Astrocyte (in vitro differentiated cells and primary cell): ENCODE results near the gene SIVA1. TPM values are rescaled to one million over a fixed set of nuclear protein-coding genes. Genes with fewer than 3 reads are reported as not detected.
A peak's percentile ranks its signal among the peaks of the same experiment; 100 is the strongest.
"Not testable (repeated sequence)": the region's sequence is repeated elsewhere in the genome, so short reads cannot be mapped to it uniquely, and the experiment has no call there.

Source experiments
- DNase-seq: peaks from one replicate; pipeline ENCODE4 v3.0.0-alpha.2; 2010; ENCODE audit warnings: low read depth
- FAIRE-seq: peaks from 2 replicates; lab custom pipeline; 2011; peaks lifted over from hg19 to GRCh38; lab: Jason Lieb, UNC
- H2AFZ ChIP-seq: 2 replicates; pipeline ENCODE4 v1.6.0; 2012; ENCODE audit warnings: low read depth, low read length, inconsistent platforms
- H3K27ac ChIP-seq: 2 replicates; pipeline ENCODE4 v1.5.1; 2011; ENCODE audit warnings: low read depth, low read length, inconsistent platforms
- H3K27me3 ChIP-seq: 2 replicates; pipeline ENCODE4 v1.6.0; 2011; ENCODE audit warnings: low read length, inconsistent platforms; ENCODE audit not compliant: insufficient read depth
- H3K36me3 ChIP-seq: 2 replicates; pipeline ENCODE4 v1.5.1; 2011; ENCODE audit warnings: low read length, inconsistent platforms; ENCODE audit not compliant: insufficient read depth
- H3K4me1 ChIP-seq: 2 replicates; pipeline ENCODE4 v1.5.1; 2011; ENCODE audit warnings: low read length, inconsistent platforms; ENCODE audit not compliant: insufficient read depth
- H3K4me2 ChIP-seq: 2 replicates; pipeline ENCODE4 v1.6.0; 2012; ENCODE audit warnings: low read length, inconsistent platforms
- H3K4me3 ChIP-seq: 2 replicates; pipeline ENCODE4 v1.5.1; 2011; ENCODE audit warnings: low read depth, mild to moderate bottlenecking, low read length, inconsistent platforms; ENCODE audit not compliant: insufficient read depth
- H3K79me2 ChIP-seq: 2 replicates; pipeline ENCODE4 v1.6.0; 2012; ENCODE audit warnings: mild to moderate bottlenecking, low read length, inconsistent platforms; ENCODE audit not compliant: insufficient read depth
- H3K9ac ChIP-seq: 2 replicates; pipeline ENCODE4 v1.6.0; 2012; ENCODE audit warnings: mild to moderate bottlenecking, low read length, inconsistent platforms
- H3K9me3 ChIP-seq: 2 replicates; pipeline ENCODE4 v1.5.1; 2012; ENCODE audit warnings: low read depth, mild to moderate bottlenecking, low read length, inconsistent platforms; ENCODE audit not compliant: insufficient read depth
- H4K20me1 ChIP-seq: 2 replicates; pipeline ENCODE4 v1.6.0; 2012; ENCODE audit warnings: low read length, inconsistent platforms; ENCODE audit not compliant: insufficient read depth
- H3K27ac Mint-ChIP-seq: one replicate; pipeline ENCODE4 v1.8.0; 2021; ENCODE audit warnings: mild to moderate bottlenecking, mixed read lengths; ENCODE audit not compliant: unreplicated experiment
- H3K27me3 Mint-ChIP-seq: one replicate; pipeline ENCODE4 v1.8.0; 2021; ENCODE audit warnings: low read depth, mixed read lengths; ENCODE audit not compliant: unreplicated experiment
- H3K36me3 Mint-ChIP-seq: one replicate; pipeline ENCODE4 v1.8.0; 2021; ENCODE audit warnings: low read depth, mixed read lengths; ENCODE audit not compliant: unreplicated experiment
- H3K4me1 Mint-ChIP-seq: one replicate; pipeline ENCODE4 v1.8.0; 2021; ENCODE audit warnings: low read depth, mixed read lengths; ENCODE audit not compliant: unreplicated experiment
- H3K4me3 Mint-ChIP-seq: one replicate; pipeline ENCODE4 v1.8.0; 2021; ENCODE audit warnings: mild to moderate bottlenecking, moderate library complexity, mixed read lengths; ENCODE audit not compliant: unreplicated experiment
- H3K9me3 Mint-ChIP-seq: one replicate; pipeline ENCODE4 v1.8.0; 2021; ENCODE audit warnings: mild to moderate bottlenecking, mixed read lengths; ENCODE audit not compliant: unreplicated experiment
- EZH2 ChIP-seq: IDR thresholded peaks from 2 replicates; pipeline ENCODE4 v1.6.1; 2012; ENCODE audit warnings: mild to moderate bottlenecking, low read length, inconsistent platforms; ENCODE audit not compliant: insufficient read depth
- total RNA-seq: library from RNA; stranded (reverse); gene quantifications from 2 replicates; pipeline ENCODE4 v1.2.1, GENCODE V29; 2021
- TF ChIP-seq, protein P1 (sequence below): IDR thresholded peaks from 2 replicates; pipeline ENCODE4 v1.5.1; 2011; ENCODE audit warnings: low read depth, mild to moderate bottlenecking, inconsistent platforms, low read length, moderate library complexity; ENCODE audit not compliant: insufficient read depth

Gene SIVA1
- total RNA-seq, 1 donor from 2014 or later: 51.0 TPM

GRCh38 chr14:104750056-104750752, 2.7 kb upstream of the SIVA1 start:
- H3K27me3 Mint-ChIP-seq: no peaks in the 10 kb centered on the region
- H3K4me1 Mint-ChIP-seq: peaks cover 23% of the 10 kb centered on the region
- Histone ChIP-seq H3K4me1 (peaks cover 21% of the 10 kb centered on the region), H4K20me1 (peaks cover 20% of the 10 kb centered on the region), H3K4me3 (no peak overlapping the region), H3K27ac (no peak overlapping the region), H3K27me3 (no peaks in the 10 kb centered on the region), H3K9ac (no peak overlapping the region), H3K36me3 (no peaks in the 10 kb centered on the region), H3K9me3 (no peaks in the 10 kb centered on the region), H3K4me2 (peak overlapping the region; percentile 13), H2AFZ (no peak overlapping the region), H3K79me2 (peaks cover 23% of the 10 kb centered on the region)
- DNase-seq (no peak), FAIRE-seq (no peak)
- no peak overlapping the region for H3K27ac Mint-ChIP-seq
- no peaks in the 10 kb centered on the region for H3K9me3 Mint-ChIP-seq
- H3K4me3 Mint-ChIP-seq: no peak overlapping the region
- TF ChIP-seq, protein P1, sequence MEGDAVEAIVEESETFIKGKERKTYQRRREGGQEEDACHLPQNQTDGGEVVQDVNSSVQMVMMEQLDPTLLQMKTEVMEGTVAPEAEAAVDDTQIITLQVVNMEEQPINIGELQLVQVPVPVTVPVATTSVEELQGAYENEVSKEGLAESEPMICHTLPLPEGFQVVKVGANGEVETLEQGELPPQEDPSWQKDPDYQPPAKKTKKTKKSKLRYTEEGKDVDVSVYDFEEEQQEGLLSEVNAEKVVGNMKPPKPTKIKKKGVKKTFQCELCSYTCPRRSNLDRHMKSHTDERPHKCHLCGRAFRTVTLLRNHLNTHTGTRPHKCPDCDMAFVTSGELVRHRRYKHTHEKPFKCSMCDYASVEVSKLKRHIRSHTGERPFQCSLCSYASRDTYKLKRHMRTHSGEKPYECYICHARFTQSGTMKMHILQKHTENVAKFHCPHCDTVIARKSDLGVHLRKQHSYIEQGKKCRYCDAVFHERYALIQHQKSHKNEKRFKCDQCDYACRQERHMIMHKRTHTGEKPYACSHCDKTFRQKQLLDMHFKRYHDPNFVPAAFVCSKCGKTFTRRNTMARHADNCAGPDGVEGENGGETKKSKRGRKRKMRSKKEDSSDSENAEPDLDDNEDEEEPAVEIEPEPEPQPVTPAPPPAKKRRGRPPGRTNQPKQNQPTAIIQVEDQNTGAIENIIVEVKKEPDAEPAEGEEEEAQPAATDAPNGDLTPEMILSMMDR: no peak
- no peak for TF ChIP-seq EZH2
- peaks cover 3% of the 10 kb centered on the region for H3K36me3 Mint-ChIP-seq

DNA sequence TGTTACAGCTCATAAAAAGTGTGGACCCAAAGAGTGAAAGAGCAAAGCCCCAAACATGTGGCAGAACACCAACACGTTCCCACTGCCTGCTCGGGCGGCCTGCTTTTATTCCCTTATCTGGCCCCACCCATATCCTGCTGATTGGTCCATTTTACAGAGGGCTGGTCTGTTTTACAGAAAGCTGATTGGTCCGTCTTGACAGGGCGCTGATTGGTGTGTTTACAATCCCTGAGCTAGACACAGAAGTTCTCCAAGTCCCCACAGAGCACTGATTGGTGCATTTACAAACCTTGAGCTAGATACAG, 2.2 kb upstream of the SIVA1 start:
- H3K27me3 Mint-ChIP-seq, H3K36me3 Mint-ChIP-seq, H3K9me3 Mint-ChIP-seq, H2AFZ ChIP-seq, H3K27me3 ChIP-seq, H3K27ac ChIP-seq, H3K9ac ChIP-seq, DNase-seq, H3K27ac Mint-ChIP-seq, FAIRE-seq, H3K9me3 ChIP-seq, H3K4me2 ChIP-seq, H3K36me3 ChIP-seq, H3K4me3 Mint-ChIP-seq, H3K4me3 ChIP-seq: not testable (repeated sequence)
- Histone ChIP-seq H4K20me1 (peaks cover 25% of the 10 kb centered on the region), H3K79me2 (peaks cover 28% of the 10 kb centered on the region), H3K4me1 (peaks cover 21% of the 10 kb centered on the region)
- peaks cover 23% of the 10 kb centered on the region for H3K4me1 Mint-ChIP-seq

DNA sequence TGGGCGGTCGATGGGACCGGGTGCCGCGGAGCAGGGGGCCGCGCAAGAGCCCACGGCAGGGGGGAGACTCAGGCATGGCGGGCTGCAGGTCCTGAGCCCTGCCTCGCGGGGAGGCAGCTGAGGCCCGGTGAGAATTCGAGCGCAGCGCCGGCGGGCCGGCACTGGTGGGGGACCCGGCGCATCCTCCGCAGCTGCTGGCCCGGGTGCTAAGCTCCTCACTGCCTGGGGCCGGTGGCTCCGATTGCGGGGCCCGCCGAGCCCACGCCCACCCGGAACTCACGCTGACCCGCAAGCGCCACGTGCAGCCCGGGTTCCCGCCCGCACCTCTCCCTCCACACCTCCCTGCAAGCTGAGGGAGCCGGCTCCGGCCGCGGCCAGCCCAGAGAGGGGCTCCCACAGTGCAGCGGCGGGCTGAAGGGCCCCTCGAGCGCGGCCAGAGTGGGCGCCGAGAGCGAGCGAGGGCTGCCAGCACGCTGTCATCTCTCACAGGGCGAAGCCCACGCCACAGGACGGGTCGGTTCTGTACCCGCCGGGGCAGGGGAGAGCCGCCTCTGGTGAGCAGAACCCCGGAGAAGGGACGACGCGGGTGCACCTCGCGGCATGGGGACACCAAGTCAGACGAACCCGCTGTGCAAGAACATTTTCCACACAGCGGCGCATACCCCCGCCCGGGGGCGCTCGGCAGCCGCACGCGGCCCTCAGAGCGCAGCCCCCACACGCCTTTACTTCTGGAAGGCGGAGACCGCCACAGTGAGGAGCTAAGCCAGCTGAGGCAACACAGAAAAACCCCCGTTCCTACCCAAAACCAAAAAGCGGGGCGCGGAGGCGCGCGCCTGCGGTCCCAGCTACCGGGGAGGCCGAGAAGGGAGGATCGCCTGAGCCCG, 1.2 kb upstream of the SIVA1 start:
- Histone ChIP-seq H2AFZ (peak overlapping the region; percentile 91), H3K27ac (peak overlapping the region; percentile 82), H3K9ac (peak overlapping the region; percentile 67), H3K27me3 (no peaks in the 10 kb centered on the region), H3K4me1 (peaks cover 21% of the 10 kb centered on the region), H4K20me1 (peaks cover 36% of the 10 kb centered on the region), H3K36me3 (peaks cover 8% of the 10 kb centered on the region), H3K79me2 (peaks cover 38% of the 10 kb centered on the region), H3K4me2 (peak overlapping the region; percentile 100), H3K9me3 (no peaks in the 10 kb centered on the region), H3K4me3 (peak overlapping the region; percentile 74)
- no peaks in the 10 kb centered on the region for H3K9me3 Mint-ChIP-seq
- no peak for DNase-seq
- no peak for FAIRE-seq
- no peak for TF ChIP-seq EZH2
- TF ChIP-seq, protein P1: no peak
- H3K4me3 Mint-ChIP-seq: no peak overlapping the region
- H3K36me3 Mint-ChIP-seq: peaks cover 3% of the 10 kb centered on the region
- H3K4me1 Mint-ChIP-seq: peaks cover 21% of the 10 kb centered on the region
- H3K27ac Mint-ChIP-seq: no peak overlapping the region
- no peaks in the 10 kb centered on the region for H3K27me3 Mint-ChIP-seq
